ENCODE results near the gene CDK14. TPM values are rescaled to one million over a fixed set of nuclear protein-coding genes. Genes with fewer than 3 reads are reported as not detected.
A peak's percentile ranks its signal among the peaks of the same experiment; 100 is the strongest.

The CDK14 gene
- total RNA-seq, 1 experiment from 2014 or later = 9.3 TPM

DNA sequence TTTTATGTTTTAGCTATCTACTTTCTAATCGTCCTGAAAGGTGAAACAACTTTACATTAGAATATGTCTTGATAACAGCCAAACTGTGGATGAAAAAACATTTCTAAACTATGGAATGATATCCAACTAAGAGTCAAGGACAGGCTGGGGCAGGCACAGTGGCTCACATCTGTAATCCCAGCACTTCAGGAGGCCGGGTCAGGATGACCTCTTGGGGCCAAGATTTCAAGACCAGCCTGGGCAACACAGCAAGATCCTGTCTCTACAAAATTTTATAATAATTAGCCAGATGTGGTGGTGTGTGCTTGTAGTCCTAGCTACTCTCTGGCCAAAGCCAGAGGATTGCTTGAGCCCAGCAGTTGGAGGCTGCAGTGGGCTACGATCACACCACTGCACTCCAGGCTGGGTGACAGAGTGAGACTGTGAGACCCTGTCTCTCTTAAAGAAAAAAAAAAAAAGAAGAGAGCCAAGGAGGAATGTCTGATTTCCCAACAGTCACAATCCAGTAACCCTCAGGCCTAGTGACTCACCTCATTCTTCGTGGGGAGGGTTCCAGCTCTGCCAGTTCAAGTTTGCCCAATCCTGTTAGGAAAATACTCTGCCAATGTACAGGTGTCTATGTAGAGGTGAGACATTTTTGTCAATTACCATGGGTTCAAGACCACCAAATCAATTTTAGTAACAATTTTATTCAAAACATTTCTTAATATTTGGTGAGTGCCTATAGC, 653.5 kb downstream of the CDK14 start:
- DNase-seq (ENCODE audit: low read depth) = peak; percentile 83

DNA sequence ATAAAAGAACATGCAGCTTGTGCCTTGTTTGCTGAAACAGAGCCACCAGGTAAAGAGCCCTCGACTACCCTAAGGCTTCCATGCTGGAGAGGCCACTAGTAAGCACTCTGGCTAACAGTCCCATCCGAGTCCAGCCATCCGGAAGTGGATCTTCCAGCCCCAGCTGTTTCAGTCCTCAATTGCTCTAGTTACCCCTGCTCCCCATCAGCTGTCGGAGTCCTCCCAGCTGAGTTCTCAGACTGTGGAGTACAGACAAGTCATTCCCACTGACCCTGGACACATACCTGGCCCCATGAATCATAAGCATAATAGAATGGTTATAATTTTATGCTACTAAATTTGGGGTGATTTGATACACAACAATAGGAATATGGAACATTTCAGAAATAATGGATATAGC, 654.6 kb downstream of the CDK14 start:
- no peak for DNase-seq (ENCODE audit: low read depth)

DNA sequence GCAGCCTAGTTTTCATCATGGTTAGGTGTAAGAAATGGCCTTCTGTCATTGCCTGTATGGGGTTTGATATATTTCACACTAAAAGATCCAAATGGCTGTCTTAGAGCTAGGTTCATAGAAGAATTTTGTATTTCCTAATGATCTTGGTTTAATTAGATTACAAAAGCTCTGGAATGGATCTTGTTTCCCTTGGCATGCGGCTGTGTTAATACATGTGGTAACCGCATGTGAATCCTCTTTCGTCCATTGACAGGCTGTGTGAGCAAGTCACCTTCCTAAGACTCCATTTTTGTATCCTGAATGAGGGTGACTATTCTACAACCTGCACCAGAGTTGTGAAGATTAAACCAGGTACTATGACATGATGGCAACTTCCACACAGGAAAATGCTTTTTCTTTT, 655.8 kb downstream of the CDK14 start:
- no peak for DNase-seq (ENCODE audit: low read depth)

Other genes with a start within 250 kb of the CDK14 start
- 27.5 and 28.1 TPM in 2 replicates for gene GTPBP10, start 249.6 kb upstream of the CDK14 start, total RNA-seq (2014; rRNA removed; shearing (Covaris generic))
- 36.2 and 48.9 TPM in 2 replicates for gene CLDN12, start 192.9 kb upstream of the CDK14 start, total RNA-seq (2014; rRNA removed; shearing (Covaris generic))
- not detected in 2 replicates for gene PTTG1IP2, start 126.7 kb upstream of the CDK14 start, total RNA-seq (2014; rRNA removed; shearing (Covaris generic))